COLO668 (cell line): ENCODE results near the gene TNFRSF8.

ENCODE experiments used
- DNase-seq: peaks from one replicate; lab custom pipeline; 2025; ENCODE audit not compliant: unreplicated experiment; lab: John Stamatoyannopoulos, UW

The TNFRSF8 gene

DNA sequence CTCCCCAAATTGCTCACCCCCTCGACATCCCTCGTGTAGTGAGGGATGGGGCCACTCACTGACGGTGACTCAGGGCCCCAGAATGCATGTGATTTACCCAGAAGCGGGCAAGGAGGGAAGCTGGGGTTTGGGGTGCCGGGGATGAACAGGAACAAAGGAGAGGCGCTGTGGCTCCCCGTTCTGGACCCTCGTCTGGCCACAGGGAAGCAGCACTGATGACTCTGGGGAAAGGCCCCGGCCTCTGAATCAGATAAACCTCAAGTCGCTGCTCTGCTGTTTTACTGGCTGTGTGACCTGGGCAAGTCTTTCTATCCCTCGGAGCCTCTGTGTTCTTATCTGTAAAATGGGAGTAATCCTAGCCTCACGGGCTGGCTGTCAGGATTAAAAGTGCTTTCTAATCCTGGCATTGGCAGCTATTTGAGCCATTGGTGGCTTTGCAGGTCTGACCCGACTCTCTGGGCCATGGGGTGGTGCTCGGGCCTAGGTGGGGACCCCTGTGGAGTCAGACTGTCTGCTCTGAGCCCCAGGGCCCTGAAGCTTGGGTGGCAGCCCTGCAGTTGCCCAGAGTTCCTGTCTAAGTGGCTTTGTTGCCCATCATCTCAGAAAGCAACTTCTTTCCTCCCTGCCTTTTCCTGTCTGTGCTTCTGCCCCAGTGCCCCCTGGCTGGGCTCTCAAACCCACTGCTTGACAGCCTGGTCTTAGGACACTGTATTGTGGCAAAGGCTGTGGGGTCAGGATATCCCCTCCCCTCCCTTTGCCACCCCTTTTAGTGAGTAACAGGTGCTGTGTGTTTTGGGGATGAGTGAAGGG is 109.1 kb downstream of the TNFRSF8 start:
- no peak for DNase-seq

DNA sequence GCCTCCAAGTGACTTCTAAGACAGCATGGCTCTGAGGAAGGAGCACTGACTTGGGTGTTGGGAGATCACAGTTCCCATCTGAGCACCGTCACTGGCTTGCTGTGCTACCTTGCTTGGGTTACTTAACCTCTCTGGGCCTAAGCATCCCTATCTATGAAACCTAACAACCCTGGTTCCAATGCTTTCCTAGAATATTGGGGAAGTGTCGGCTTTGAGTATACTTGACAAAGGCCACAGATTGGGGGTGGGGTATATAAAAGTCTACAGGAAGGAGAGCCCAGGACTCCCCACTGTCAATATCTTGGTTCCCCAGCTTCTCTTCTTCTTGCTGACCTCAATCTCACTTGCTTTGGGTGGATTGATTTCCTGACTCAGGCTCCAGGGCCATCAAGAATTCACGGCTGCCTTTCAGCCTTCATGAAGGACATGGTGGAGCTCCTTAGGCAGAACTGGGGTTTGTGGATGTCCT is 110.0 kb downstream of the TNFRSF8 start:
- no peak for DNase-seq

DNA sequence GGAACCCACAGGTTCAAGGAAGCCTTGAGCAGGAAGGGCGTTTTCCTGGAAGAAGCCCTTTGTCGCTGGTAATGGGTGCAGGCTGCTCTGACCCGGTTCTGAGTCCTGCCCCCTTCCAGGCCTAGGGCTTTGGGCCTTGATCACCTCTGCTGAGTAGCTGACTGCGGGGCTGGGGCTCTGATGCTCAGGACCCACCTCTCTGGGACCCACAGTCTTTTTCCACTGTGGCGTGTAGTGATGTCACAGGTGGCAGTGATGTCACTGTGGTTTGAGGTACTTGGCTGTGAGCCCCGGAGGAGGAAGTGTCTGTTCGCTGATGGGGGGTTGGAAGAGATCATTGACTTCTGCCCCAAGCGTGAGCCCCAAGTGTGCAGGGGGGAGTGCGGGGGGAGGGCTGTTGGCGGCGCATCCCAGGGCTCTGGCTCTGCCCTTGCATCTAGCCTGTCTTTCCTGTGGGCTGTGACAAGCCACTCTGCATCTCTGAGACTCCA is 110.6 kb downstream of the TNFRSF8 start:
- DNase-seq, result no peak

DNA sequence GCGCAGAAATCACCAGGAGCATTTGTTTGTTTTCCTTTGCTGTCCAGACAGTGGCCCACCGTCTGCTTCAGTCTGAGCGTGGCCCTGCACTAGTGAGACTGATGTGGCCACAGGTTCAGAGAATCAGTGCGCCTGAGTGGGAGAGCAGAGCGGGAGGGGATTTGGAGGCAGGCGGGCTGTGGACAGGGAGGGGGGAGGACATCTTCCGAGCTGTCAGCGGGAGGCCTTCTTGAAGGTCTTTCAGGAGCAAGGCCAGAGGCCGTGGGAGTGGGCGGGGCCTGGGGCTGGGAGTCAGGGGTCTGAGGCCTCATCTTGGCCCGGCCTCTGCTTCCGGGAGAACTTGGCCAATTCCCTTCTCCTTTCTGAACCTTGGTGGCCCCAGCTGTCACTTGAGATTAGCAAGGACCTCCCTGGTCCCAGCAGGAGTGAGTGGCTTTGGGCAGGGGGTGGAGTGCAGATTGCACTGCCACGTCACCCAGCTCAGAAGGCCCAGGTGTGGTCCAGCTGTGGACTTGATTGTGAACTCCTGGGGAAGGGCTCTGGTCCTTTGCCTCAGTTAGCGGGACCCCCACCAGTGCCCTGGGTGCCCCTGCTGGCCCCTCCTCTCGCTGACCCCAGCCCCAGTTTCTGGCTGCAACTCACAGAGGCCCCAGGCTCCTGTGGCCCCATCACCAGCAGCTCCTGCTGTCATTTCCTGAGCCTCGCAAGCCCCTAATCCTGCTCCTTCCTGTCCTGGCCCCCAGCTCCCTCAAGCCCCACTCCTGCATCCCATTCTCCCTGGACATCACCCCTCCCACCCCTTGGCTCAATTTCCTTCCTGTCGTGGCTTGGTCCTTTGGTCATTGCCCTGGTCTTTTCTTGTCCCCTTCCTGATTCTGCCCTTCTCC is 112.1 kb downstream of the TNFRSF8 start:
- no peak for DNase-seq

DNA sequence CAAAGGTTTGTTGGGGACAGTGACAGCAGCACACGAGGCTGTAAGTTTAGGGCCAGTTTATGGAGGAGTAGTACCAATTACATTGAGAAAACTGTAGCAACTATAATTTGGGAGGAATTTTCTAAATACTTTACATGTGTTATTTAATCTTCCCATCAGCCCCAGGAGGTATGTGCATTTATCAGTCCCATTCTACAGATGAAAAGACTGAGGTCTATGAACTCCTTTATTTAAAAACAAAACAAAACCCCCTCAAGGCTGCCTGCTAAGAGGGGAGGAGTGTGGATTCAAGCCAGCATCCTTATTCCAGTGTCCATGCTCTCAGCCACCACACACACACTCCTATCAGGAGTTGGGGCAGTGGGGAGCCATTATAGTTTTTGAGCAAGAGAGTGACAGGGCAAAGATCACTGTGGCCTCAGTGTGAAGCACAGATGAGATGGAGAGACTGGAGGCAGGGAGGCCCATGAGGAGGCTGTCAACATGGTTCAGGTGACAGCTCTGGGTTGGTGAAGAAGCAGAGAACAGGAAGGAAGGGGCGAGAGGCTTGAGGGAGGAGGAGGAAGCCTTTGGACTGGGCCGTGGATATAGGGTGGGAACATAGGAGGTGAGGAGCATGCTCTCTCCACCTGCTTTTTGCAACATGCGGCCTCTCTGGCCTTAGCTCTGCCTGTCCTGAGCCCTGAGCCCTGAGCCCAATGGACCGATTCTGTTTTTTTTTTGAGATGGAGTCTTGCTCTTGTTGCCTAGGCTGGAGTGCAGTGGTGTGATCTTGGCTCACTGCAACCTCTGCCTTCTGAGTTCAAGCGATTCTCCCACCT is 113.4 kb downstream of the TNFRSF8 start:
- no peak for DNase-seq

DNA sequence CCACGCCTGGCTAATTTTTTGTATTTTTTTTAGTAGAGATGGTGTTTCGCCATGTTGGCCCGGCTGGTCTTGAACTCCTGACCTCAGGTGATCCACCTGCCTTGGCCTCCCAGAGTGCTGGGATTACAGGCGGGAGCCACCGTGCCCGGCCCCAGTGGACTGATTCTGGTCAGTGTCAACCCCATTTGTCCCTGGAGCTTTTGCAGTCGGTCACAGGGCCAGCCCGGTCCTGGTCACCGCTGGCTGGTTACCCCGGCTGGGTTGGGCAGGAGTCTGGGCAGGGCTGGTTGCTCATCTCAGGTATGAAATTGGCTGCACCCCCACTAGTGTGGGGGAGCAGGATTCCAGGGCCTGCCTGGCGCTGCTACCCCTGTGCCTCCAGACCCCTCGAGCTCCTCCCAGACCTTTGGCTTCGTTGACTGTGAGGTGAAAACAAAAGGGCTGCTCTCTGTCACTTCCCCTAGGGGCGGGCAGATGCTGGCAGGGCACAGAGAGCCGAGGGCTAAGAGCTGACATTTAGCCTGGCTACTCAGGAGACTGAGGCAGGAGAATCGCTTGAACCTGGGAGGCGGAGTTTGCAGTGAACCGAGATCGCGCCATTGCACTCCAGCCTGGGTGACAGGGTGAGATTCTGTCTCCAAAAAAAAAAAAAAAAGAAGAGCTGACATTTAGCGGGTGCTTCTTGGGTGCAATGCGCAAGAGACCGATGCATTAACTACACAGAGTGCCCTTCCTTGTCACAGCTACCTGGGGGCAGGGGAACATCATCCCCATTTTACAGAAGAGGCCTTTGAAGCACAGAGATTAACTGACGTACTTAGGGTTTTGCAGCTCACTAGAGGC is 114.3 kb downstream of the TNFRSF8 start:
- no peak for DNase-seq

DNA sequence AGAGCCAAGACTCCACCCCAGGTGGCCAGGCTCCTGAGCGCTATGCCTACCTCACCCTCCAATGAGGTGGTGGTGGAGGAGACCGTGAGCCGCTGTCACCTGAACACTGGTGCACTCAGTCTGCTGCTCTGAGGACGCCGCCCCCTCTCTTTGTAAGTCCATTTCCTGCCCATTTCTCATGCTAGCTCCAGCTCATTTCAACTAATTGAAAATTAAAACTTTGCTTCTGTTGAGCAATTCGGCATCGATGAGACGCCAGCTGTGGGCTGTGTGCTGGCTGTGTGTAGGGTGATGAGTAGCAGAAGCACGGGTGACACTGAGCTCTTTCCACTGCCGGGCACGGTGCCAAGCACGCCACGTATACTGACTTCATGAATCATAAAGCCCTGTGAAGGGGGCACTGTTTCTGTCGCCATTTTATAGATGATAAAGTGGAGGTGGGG is 114.9 kb downstream of the TNFRSF8 start:
- DNase-seq, result peak; percentile 92

DNA sequence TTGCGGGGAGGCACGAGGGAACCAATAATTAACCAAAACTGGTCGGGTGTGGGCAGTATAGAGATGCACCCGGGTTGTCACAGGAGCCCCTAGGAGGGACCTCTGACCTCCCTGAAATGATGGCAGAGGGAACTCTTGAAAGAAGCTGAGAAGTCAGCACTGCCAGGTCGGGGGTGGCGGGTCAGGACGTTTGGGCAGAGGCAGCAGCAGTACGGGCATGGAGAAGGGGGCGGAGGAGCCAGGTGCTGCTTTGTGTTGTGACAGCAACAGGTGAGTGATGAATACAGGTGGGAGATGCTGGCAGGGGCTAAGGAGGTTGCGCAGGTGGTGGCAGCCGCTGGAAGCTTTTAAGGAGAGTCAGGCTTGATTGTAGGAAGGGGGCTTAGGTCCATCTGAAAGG is 115.4 kb downstream of the TNFRSF8 start:
- DNase-seq, result peak; percentile 77

DNA sequence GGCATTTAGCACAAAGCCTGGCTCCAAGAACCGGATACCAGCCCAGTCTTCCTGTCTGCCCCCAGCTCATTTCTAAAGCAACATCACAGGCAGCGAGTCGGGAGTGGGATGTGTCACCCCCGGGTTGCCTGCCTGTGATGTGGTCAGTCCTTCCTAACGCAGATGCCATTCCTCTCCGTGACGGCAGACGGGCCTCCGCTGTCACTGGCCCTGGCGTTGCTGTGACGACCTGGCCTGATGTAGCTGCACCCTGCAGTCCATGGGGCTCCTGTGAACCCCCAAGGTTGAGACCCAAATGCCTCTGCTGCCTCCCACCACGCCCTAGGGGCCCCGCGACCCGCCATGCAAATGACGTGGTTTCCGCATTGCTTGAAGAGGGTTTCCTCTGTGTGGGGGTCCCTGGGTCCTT is 116.0 kb downstream of the TNFRSF8 start:
- DNase-seq, result peak; percentile 72

DNA sequence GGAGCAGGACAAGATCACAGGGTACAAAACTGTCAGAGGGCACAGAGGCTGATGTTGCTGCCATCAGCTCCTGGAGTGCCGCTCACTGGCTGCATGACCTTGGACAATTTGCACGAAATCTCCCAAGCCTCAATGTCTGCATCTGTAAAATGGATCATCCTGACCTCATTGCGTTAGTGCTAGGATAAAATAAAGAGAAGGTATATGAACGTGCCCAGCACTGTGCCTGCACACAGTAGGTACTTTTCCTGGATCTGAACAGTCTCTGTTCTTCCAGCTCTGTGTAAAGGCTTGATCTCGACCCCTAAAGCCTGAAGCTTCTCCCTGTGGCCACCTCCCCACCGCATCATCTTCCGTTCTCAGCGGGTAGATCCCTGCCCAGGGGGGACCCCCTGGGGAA is 116.6 kb downstream of the TNFRSF8 start:
- DNase-seq, result no peak

DNA sequence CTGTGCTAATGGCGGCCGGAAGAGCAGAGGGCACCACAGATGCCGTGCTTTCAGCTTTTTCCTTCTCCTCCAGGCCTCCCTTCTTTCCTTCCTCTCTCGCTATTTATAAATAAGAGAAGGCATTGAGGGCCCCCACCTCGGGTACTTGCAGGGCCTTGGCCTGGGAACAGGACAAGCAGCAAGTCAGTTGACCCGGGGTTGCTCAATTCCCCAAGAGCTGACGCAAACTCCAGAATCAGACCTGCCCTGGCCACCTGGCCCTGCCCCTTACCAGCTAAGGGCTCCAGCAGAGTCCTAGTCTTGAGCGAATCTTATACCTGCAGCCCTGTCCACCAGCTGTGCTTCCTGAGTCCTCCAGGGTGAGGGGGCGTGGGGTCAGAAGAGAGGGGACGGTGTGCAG is 117.2 kb downstream of the TNFRSF8 start:
- DNase-seq, result no peak

DNA sequence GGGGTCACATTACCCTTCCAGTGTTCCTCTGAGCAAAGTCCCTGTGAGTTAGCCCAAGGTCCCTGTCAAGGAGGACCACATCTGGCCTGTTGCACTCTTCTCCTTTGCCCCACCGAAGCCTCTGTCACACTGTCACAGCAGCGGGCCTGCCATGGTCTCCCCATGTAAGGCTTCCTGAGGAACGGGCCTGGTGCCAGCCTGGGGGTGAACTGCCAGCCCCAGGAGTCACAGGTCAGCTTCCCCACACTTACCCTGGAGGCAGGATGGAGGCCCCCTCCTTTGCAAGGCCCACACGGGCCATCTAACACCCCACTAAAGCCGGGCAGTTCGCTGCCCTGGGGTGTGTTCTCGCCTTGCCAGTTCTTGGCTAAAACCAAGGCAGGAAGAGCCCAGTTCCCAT is 117.8 kb downstream of the TNFRSF8 start:
- DNase-seq, result no peak

DNA sequence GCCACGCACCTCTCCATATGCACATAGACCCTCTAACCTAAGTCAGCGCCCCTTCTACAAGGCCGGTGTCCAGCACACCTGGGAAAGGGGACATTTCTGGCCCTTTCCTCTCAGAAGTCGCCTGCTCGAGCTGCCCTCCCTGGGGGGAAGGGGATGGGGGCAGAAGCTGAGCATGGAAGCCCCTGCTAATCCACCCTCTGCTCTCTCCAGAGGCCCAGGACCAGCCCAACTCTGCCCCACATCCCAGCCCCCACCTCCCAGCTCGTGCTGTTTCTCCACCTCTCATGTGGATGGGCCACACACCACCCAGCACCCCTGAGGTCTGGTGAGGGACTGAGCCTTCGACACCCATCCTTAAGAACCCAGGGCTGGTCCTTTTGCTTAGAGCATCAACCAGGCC is 118.5 kb downstream of the TNFRSF8 start:
- DNase-seq, result no peak

DNA sequence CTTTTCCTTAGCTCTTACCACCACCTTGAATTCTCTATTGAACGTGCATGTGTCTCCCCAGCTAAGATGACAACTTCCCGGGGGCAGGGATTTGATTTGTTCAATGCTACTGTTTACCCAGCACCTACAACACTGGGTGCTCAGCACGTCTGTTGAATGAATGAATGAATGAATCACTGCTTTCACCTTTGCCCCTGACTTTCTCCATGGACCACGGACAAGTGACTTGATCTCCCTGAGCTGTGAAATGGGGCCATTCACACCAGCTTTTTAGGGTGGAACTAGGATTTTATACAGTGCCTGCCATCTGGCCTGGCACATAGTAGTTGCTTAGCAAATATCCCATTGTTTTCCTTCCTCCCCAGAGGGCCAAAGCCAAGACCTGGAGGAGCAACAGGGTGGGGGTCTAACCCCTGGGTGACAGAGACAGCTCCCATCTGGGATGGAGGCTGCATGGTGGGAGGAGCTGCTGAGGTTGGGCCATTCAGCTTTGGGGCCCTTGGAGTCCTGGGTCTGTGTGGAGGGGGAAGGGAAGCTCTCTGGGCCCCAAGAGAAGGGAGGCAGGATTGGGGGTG is 119.4 kb downstream of the TNFRSF8 start:
- DNase-seq, result no peak

DNA sequence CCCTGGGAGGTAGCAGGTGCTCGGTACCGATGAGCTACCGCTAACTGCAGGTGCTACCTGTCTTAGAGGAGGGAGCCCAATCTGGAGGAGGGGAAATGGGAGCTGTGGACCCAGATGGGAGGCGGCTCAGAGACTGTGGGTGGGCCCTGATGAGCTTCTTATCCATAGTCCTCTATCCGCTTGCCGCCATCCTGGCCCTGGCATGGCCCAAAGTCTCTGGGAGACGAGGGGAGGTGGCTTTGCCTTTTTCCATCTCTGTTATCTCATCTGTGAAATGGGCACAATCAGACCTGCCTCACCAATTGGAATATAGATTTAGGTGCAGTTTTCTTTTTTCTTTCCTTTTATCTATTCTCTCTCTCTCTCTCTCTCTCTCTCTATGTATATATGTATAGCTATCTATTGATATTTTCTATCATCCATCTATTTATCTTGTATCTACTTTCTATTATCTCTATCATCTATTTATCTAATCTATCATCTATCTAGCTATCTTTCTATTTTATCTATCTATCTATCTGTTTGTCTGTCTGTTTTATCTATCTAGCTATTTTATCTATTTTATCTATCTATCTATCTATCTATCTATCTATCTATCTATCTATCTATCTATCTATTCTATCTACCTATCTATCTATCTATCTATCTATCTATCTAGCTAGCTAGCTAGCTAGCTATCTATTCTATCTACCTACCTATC is 120.1 kb downstream of the TNFRSF8 start:
- DNase-seq, result peak; percentile 22

DNA sequence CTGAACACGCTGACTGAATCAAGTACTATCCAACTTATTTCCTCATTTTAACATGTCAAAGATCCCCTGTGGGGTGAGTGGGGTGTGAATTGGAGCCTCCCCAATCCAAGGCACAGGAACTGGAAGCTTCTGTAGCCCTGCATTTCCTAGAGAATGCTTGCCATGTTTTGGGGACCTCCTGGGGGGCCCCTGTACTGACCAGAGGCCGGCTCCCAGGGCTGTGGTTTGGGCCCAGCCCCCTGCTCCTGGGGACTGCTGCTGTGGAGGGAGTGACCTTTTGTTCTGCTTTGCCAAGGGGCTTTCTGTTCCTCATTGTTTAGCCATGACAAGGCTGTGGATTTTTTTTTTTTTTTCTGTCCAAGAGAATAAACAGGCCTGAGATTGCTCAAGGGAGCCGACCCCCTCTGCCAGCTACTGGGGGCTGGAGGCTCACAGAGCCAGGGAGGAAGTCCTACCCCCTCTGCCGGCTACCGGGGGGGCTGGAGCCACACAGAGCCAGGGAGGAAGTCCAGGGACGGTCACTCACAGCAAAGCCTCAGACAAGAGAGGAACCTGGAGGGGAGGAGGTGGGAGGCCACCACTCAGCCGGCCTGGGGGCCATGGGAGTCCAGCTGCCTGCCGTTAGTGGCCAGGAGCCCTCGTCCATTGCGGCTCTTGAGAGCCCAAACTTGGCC is 121.0 kb downstream of the TNFRSF8 start:
- no peak for DNase-seq

DNA sequence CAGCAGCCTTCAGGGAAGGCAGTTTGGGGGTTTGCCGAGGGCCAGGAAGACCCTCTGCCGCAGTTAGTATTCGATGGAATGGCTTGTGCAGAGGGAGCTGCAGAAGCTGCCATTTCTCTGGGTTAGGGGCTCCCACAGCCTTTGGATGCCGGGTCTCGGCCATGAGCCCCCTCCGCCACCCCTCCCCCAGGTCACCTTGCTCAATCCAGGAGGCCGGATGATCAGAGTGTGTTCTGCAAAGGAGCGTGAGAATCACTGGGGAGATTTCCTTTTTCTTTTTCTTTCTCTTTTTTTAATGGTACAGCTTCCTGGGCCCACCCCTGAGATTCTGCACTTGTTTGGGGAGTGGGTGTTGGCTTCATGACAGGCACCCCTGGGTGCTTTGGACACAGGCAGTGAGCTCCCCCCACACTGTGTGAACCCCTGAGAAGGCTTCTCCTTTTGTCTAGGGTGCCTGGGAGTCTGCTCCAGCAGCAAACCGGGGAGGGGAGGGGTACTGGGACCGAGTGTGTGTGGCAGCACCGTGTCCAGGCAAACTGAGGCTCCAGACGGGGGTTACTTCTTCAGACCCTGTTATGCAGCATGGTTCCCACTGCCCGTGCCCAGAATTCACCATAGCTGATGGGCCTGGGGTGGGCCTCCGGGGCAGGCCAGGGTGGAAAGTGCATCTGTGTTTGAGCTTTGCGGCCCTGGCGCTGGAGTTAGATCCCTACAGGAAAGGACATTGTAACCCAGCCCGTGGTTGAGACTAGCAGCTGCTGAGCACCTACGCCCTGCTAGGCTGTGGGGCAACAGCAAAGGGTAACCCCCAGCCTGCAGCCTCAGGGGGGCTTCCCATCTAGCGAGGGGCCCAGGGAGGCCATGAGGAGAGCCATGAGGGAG is 122.2 kb downstream of the TNFRSF8 start:
- DNase-seq, result no peak
